Liver (tissue), 9 donors: ENCODE data around the gene CD84. TPM values are rescaled to one million over a fixed set of nuclear protein-coding genes. Genes with fewer than 3 reads are reported as not detected.
"Not testable (repeated sequence)": the region's sequence is repeated elsewhere in the genome, so short reads cannot be mapped to it uniquely, and the experiment has no call there.

ENCODE experiments used
- DNase-seq: peaks from one replicate; pipeline ENCODE4 v3.0.0-alpha.2; 2017; ENCODE audit warnings: low spot score
- H3K27ac ChIP-seq, 2 donors: one replicate each; pipeline ENCODE4 v1.7.0; 2013; ENCODE audit warnings: inconsistent platforms in 2 of 2, low read length in 2 of 2, control low read depth in 1 of 2, low read depth in 1 of 2, mild to moderate bottlenecking in 1 of 2
- H3K27me3 ChIP-seq, 4 donors: one replicate each; pipeline versions ENCODE4 v1.6.1 to v1.7.0; 2013; ENCODE audit warnings: low read length in 3 of 4, inconsistent platforms in 1 of 4, mild to moderate bottlenecking in 1 of 4, moderate library complexity in 1 of 4; ENCODE audit not compliant: control insufficient read depth in 4 of 4, insufficient read depth in 4 of 4
- H3K36me3 ChIP-seq, 4 donors: one replicate each; pipeline versions ENCODE4 v1.6.1 to v1.7.0; 2013; ENCODE audit warnings: low read length in 3 of 4, mild to moderate bottlenecking in 3 of 4, low read depth in 1 of 4, moderate library complexity in 1 of 4; ENCODE audit not compliant: control insufficient read depth in 4 of 4, insufficient read depth in 3 of 4
- H3K4me1 ChIP-seq, 4 donors: one replicate each; pipeline versions ENCODE4 v1.6.1 to v1.7.0; 2013; ENCODE audit warnings: low read length in 3 of 4, mild to moderate bottlenecking in 3 of 4, moderate library complexity in 1 of 4; ENCODE audit not compliant: control insufficient read depth in 4 of 4, insufficient read depth in 4 of 4
- H3K4me3 ChIP-seq, 3 donors: one replicate each; pipeline versions ENCODE4 v1.6.1 to v1.7.0; 2013; ENCODE audit warnings: low read length in 3 of 3, control low read depth in 1 of 3, low read depth in 1 of 3, mild to moderate bottlenecking in 1 of 3
- H3K9ac ChIP-seq, 2 donors: one replicate each; pipeline ENCODE4 v1.7.0; 2013; ENCODE audit warnings: low read length in 2 of 2, mild to moderate bottlenecking in 2 of 2, moderate library complexity in 2 of 2, control low read depth in 1 of 2, low read depth in 1 of 2
- H3K9me3 ChIP-seq, 4 donors: one replicate each; pipeline versions ENCODE4 v1.6.1 to v1.7.0; 2013; ENCODE audit warnings: low read length in 3 of 4; ENCODE audit not compliant: control insufficient read depth in 4 of 4
- ATF3 ChIP-seq: IDR thresholded peaks from 2 replicates; pipeline ENCODE4 v1.6.1; 2016; ENCODE audit warnings: antibody characterized with exemption
- CTCF ChIP-seq: fragments of 150-350 bp; IDR thresholded peaks from 2 replicates; pipeline ENCODE4 v1.5.1; 2017; ENCODE audit warnings: improper control_type of control experiment, low read depth, low read length; ENCODE audit not compliant: missing input control
- FOXA1 ChIP-seq: IDR thresholded peaks from 2 replicates; pipeline ENCODE4 v1.6.1; 2016; ENCODE audit warnings: antibody characterized with exemption
- FOXA2 ChIP-seq: IDR thresholded peaks from 2 replicates; pipeline ENCODE4 v1.6.1; 2016; ENCODE audit warnings: antibody characterized with exemption
- HNF4A ChIP-seq, 2 donors: conservative IDR thresholded peaks; 2 replicates each; pipeline ENCODE4 v1.6.1; 2016; ENCODE audit warnings: antibody characterized with exemption in 2 of 2, mild to moderate bottlenecking in 2 of 2
- HNF4G ChIP-seq: IDR thresholded peaks from 2 replicates; pipeline ENCODE4 v1.6.1; 2016; ENCODE audit warnings: antibody characterized with exemption
- JUND ChIP-seq, 2 donors: IDR thresholded peaks; 2 replicates each; pipeline ENCODE4 v1.6.1; 2016; ENCODE audit warnings: antibody characterized with exemption in 2 of 2
- MAX ChIP-seq: IDR thresholded peaks from 2 replicates; pipeline ENCODE4 v1.6.1; 2016; ENCODE audit warnings: antibody characterized with exemption
- NR2F2 ChIP-seq: IDR thresholded peaks from 2 replicates; pipeline ENCODE4 v1.6.1; 2016; ENCODE audit warnings: antibody characterized with exemption
- RAD21 ChIP-seq, 2 donors: IDR thresholded peaks; 2 replicates each; pipeline ENCODE4 v1.6.1; 2016; ENCODE audit warnings: antibody characterized with exemption in 2 of 2, mild to moderate bottlenecking in 2 of 2
- RXRA ChIP-seq, 2 donors: IDR thresholded peaks; 2 replicates each; pipeline ENCODE4 v1.6.1; 2017 to 2018; ENCODE audit warnings: antibody characterized with exemption in 2 of 2, mild to moderate bottlenecking in 1 of 2
- SP1 ChIP-seq: IDR thresholded peaks from 2 replicates; pipeline ENCODE4 v1.6.1; 2018; ENCODE audit warnings: antibody characterized with exemption, mild to moderate bottlenecking
- TAF1 ChIP-seq: conservative IDR thresholded peaks from 2 replicates; pipeline ENCODE4 v1.6.1; 2016; ENCODE audit warnings: antibody characterized with exemption, mild to moderate bottlenecking
- YY1 ChIP-seq: IDR thresholded peaks from 2 replicates; pipeline ENCODE4 v1.6.1; 2016; ENCODE audit warnings: antibody characterized with exemption, mild to moderate bottlenecking
- ZBTB33 ChIP-seq: IDR thresholded peaks from 2 replicates; pipeline ENCODE4 v1.6.1; 2016; ENCODE audit warnings: antibody characterized with exemption
- WGBS: extraction: QIAGEN DNeasy Blood & Tissue Kit; methylation state at CpG from one replicate; pipeline ENCODE4 v1.1.7; 2013; 5-methylcytosine and 5-hydroxymethylcytosine counted together
- polyA plus RNA-seq, 2 donors: library from polyadenylated mRNA; stranded (reverse) in 1 of 2; unstranded in 1 of 2; fragments of 200-250 nt in 1 of 2; fragments of >200 nt in 1 of 2; fragmentation: Nextera tagmentation in 1 of 2; extraction: Ambion mirVana in 1 of 2; gene quantifications; one replicate each; pipeline versions ENCODE4 v1.2.1 to v1.2.3, GENCODE V29; 2013 to 2015
- total RNA-seq, 2 donors: library from RNA; depleted of rRNA; stranded (reverse); fragments of >200 nt; gene quantifications; one replicate each; pipeline ENCODE4 v1.2.3, GENCODE V29; 2014
- donor health status: healthy.
- donor health status: healthy.
- donor health status: healthy.
- donor health status: healthy.
- donor health status: healthy.

The CD84 gene
- total and polyA plus RNA-seq, 4 donors: 2.1 to 8.8 (median 4.4) TPM

GRCh38 chr1:160499631-160500030 lies 79.7 kb downstream of the CD84 start:
- Histone ChIP-seq H3K27me3 (no peaks in the 10 kb centered on the region), H3K27ac (no peak overlapping the region), H3K36me3 (no peaks in the 10 kb centered on the region), H3K9me3 (no peaks in the 10 kb centered on the region), H3K4me1 (no peaks in the 10 kb centered on the region), H3K4me3 (no peak overlapping the region), H3K9ac (no peak overlapping the region)
- no peak for TF ChIP-seq ZBTB33
- TF ChIP-seq MAX: no peak
- TF ChIP-seq JUND (IDR thresholded peaks at IDR 0.05): no peak
- TF ChIP-seq TAF1: no peak
- TF ChIP-seq HNF4A (conservative IDR thresholded peaks at IDR 0.05): no peak
- TF ChIP-seq SP1: no peak
- no peak for TF ChIP-seq NR2F2
- no peak for TF ChIP-seq HNF4G
- no peak for TF ChIP-seq CTCF
- TF ChIP-seq RAD21 (IDR thresholded peaks at IDR 0.05): no peak
- no peak for TF ChIP-seq ATF3
- 86% methylated on average over 1 of the region's 1 CpG for WGBS
- DNase-seq: no peak

- H3K4me3 ChIP-seq, H3K27me3 ChIP-seq, H3K27ac ChIP-seq, H3K36me3 ChIP-seq, DNase-seq, H3K9me3 ChIP-seq, H3K4me1 ChIP-seq, H3K9ac ChIP-seq: not testable (repeated sequence)
- WGBS: 89% methylated on average over 3 of the region's 3 CpGs
These were observed 80.8 kb downstream of the CD84 start for GRCh38 chr1:160498301-160499065.

GRCh38 chr1:160496334-160496733 lies 83.0 kb downstream of the CD84 start:
- no peak for DNase-seq
- no peak overlapping the region for H3K27ac ChIP-seq
- TF ChIP-seq FOXA1 (no peak), FOXA2 (no peak), RXRA (IDR thresholded peaks at IDR 0.05) (no peak), CTCF (no peak), HNF4A (conservative IDR thresholded peaks at IDR 0.05) (no peak), YY1 (no peak)
- H3K4me1 ChIP-seq: no peaks in the 10 kb centered on the region
- H3K27me3 ChIP-seq: no peaks in the 10 kb centered on the region
- no peaks in the 10 kb centered on the region for H3K9me3 ChIP-seq
- WGBS: 90% methylated on average over 4 of the region's 4 CpGs
- H3K9ac ChIP-seq: no peak overlapping the region
- no peaks in the 10 kb centered on the region for H3K36me3 ChIP-seq
- H3K4me3 ChIP-seq: no peak overlapping the region
